SJSA1 (cell line): Measurements from ENCODE around the gene DACT3. TPM values are rescaled to one million over a fixed set of nuclear protein-coding genes. Genes with fewer than 3 reads are reported as not detected.

Experiments used
- DNase-seq, 2 experiments: peaks; one replicate each; pipeline ENCODE4 v3.0.0-alpha.2; 2015 to 2020; ENCODE audit warnings: low spot score in 2 of 2, low read depth in 1 of 2
- H3K27ac ChIP-seq: fragments of 250-450 bp; sonication (Bioruptor Pico); 2 replicates; pipeline ENCODE4 v1.5.1; 2020; ENCODE audit warnings: mild to moderate bottlenecking, moderate library complexity
- H3K27me3 ChIP-seq: fragments of 250-450 bp; sonication (Bioruptor Pico); replicated peaks from 2 replicates; pipeline ENCODE4 v1.5.1; 2020; ENCODE audit warnings: mild to moderate bottlenecking, moderate library complexity
- H3K36me3 ChIP-seq: fragments of 250-450 bp; sonication (Bioruptor Pico); 2 replicates; pipeline ENCODE4 v1.5.1; 2020; ENCODE audit warnings: mild to moderate bottlenecking
- H3K4me1 ChIP-seq: fragments of 250-450 bp; sonication (Bioruptor Pico); replicated peaks from 2 replicates; pipeline ENCODE4 v1.6.1; 2021; ENCODE audit warnings: mild to moderate bottlenecking
- H3K4me3 ChIP-seq: fragments of 250-450 bp; sonication (Bioruptor Pico); 2 replicates; pipeline ENCODE4 v1.5.1; 2020; ENCODE audit warnings: mild to moderate bottlenecking
- H3K9me3 ChIP-seq: fragments of 250-450 bp; sonication (Bioruptor Pico); replicated peaks from 2 replicates; pipeline ENCODE4 v1.5.1; 2020; ENCODE audit warnings: mild to moderate bottlenecking
- total RNA-seq: library from RNA; depleted of rRNA; stranded (reverse); fragments of >200 nt; shearing (Covaris generic); gene quantifications from 2 replicates; pipeline ENCODE4 v1.2.3, GENCODE V29; 2014; rRNA removed

Gene DACT3
- total RNA-seq, 1 experiment from 2014 or later = 4.4 TPM

DNA sequence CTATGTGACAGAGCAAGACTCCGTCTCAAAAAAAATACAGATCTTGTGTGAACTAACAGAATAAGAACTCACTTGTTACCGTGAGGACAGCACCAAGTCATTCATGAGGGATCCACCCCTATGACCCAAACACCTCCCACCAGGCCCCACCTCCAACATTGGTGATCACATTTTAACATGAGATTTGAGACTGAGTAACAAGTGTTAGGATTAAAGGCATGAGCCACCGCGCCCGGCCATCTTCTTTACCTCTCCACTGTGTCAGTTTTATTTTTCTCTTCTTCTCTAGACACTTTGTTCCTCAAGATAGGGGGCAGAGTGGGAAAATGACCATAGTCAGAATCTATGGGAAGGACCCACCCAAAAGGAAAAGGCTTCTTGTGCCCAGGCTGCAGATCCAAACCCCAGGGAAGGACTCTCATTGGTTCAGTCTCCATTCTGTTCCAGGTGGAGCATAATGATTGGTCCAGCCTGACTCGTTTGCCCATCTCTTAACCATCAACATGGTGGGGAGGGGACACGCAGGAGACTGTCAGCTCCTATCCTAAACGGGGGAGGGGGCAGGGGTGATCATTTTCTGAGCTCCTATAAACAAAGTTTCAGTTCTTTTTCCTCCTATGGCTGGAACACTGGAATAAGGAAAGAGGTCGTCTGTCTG, 61.1 kb downstream of the DACT3 start:
- Histone ChIP-seq H3K9me3 (peaks cover 14% of the 10 kb centered on the region; the same call in 1 of the 2 replicates), H3K27me3 (no peaks in the 10 kb centered on the region), H3K36me3 (peaks cover 27% of the 10 kb centered on the region), H3K4me1 (peaks cover 22% of the 10 kb centered on the region), H3K4me3 (peak overlapping the region; percentile 99), H3K27ac (peak overlapping the region; percentile 100; the same call in 1 of the 2 replicates)
- DNase-seq = no peak

DNA sequence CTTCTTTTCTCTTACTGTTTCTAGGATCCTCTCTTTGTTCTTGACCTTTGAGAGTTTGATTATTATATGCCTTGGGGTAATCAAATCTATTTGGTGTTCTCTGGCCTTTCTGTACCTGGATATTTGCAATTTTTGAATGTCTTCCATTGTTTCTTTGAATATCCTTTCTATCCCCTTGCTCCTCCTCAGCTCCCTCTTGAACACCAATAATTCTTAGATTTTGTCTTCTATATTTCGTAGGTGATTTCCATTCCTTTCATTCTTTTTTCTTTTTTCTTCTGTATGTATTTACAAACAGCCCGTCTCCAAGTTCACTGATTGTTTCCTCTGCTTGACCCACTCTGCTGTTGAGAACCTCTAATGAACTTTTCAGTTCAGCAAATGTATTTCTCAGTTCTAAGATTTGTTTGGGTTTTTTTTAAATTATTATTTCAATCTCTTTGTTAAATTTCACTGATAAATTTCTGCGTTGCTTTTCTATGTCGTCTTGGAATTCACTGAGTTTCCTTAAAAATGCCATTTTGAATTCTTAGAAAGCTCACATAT, 62.5 kb downstream of the DACT3 start:
- peaks cover 15% of the 10 kb centered on the region for H3K4me1 ChIP-seq
- DNase-seq = no peak
- no peaks in the 10 kb centered on the region for H3K27me3 ChIP-seq
- H3K4me3 ChIP-seq = no peak overlapping the region
- peaks cover 20% of the 10 kb centered on the region for H3K36me3 ChIP-seq
- H3K27ac ChIP-seq = no peak overlapping the region
- H3K9me3 ChIP-seq = peaks cover 14% of the 10 kb centered on the region; the same call in 1 of the 2 replicates

Other genes starting within 250 kb of the DACT3 start
- gene CCDC8, start 247.6 kb downstream of the DACT3 start, total RNA-seq = 12.5 and 18.6 TPM in 2 replicates
- not detected in 2 replicates for gene PNMA8C, start 232.2 kb downstream of the DACT3 start, total RNA-seq
- 7.6 and 8.1 TPM in 2 replicates for gene PNMA8A, start 189.6 kb downstream of the DACT3 start, total RNA-seq
- not detected in 2 replicates for gene PNMA8B, start 165.3 kb downstream of the DACT3 start, total RNA-seq
- gene CALM3, start 59.9 kb downstream of the DACT3 start, total RNA-seq = 232 and 272 TPM in 2 replicates
- gene PTGIR, start 36.1 kb downstream of the DACT3 start, total RNA-seq = not detected in 2 replicates
- gene GNG8, start 25.0 kb downstream of the DACT3 start, total RNA-seq = not detected in 2 replicates
- 7.3 and 7.8 TPM in 2 replicates for gene PRKD2, start 55.9 kb upstream of the DACT3 start, total RNA-seq
- gene FKRP, start 84.9 kb upstream of the DACT3 start, total RNA-seq = 48.7 and 63.9 TPM in 2 replicates
- 91.1 and 112 TPM in 2 replicates for gene STRN4, start 85.3 kb upstream of the DACT3 start, total RNA-seq
- gene SLC1A5, start 127.4 kb upstream of the DACT3 start, total RNA-seq = 112 and 135 TPM in 2 replicates
- gene AP2S1, start 189.7 kb upstream of the DACT3 start, total RNA-seq = 286 and 304 TPM in 2 replicates
- gene ARHGAP35, start 199.8 kb upstream of the DACT3 start, total RNA-seq = 17.7 and 24.7 TPM in 2 replicates